ENCODE measurements around the gene PARVG.
"Not testable (repeated sequence)": the region's sequence is repeated elsewhere in the genome, so short reads cannot be mapped to it uniquely, and the experiment has no call there.

DNA sequence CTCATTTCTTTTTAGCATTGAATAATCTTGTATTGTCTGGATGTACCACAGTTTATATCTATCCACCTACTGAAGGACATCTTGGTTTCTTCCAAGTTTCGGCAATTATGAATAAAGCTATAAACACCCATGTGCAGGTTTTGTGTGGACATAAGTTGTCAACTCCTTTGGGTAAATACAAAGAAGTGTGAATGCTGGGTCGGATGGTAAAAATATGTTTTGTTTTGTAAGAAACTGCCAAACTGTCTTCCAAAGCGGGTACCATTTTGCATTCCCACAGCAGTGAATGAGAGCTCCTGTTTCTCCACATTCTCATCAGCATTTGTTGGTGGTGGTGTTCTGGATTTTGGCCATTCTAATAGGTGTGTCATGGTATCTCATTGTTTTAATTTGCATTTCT lies 60.4 kb downstream of the PARVG start:
- TF ChIP-seq CTCF, POLR2A, EP300 (IDR thresholded peaks at IDR 0.05): not testable (repeated sequence)
